Panc1 (cell line): Measurements from ENCODE around the gene NOL4L. TPM values are rescaled to one million over a fixed set of nuclear protein-coding genes. Genes with fewer than 3 reads are reported as not detected.

Experiments
- ATAC-seq: fragments of 200-7000 bp; cut with Tn5 transposase; 2 replicates; pipeline ENCODE4 v1.9.1; 2020; ENCODE audit warnings: mild to moderate bottlenecking, moderate library complexity
- BruUV-seq: library from RNA; stranded (reverse); fragments of 400-500 nt; replicated peaks from 2 replicates; lab custom pipeline; 2021; lab: Mats Ljungman, UMichigan
- CTCF ChIA-PET: fragments of 300-600 bp; sonication (Branson Sonifier 250); formaldehyde crosslinking; loops from one replicate; lab custom pipeline; 2022; ENCODE audit warnings: antibody characterized with exemption; lab: Charles Lee
- POLR2A ChIA-PET: fragments of 300-600 bp; sonication (Branson Sonifier 250); formaldehyde crosslinking; loops from one replicate; lab custom pipeline; 2022; ENCODE audit warnings: antibody characterized with exemption; lab: Charles Lee
- DNase-seq: peaks from one replicate; pipeline ENCODE4 v3.0.0-alpha.2; 2010; ENCODE audit warnings: low read depth, low spot score
- H3K27ac ChIP-seq: 2 replicates; pipeline ENCODE4 v1.5.1; 2011; ENCODE audit warnings: mild to moderate bottlenecking, low read length, inconsistent platforms
- H3K27me3 ChIP-seq: fragments of 200-500 bp; sonication (Bioruptor generic); 2 replicates; pipeline ENCODE4 v1.6.0; 2014; ENCODE audit warnings: low read length, inconsistent platforms; ENCODE audit not compliant: control insufficient read depth, insufficient read depth
- H3K36me3 ChIP-seq: fragments of 200-500 bp; sonication (Bioruptor generic); 2 replicates; pipeline ENCODE4 v1.5.1; 2014; ENCODE audit warnings: inconsistent platforms, mild to moderate bottlenecking, low read length, moderate library complexity; ENCODE audit not compliant: control insufficient read depth, insufficient read depth
- H3K4me1 ChIP-seq: 2 replicates; pipeline ENCODE4 v1.5.1; 2011; ENCODE audit warnings: inconsistent platforms, mild to moderate bottlenecking, low read length, moderate library complexity; ENCODE audit not compliant: control insufficient read depth, insufficient read depth
- H3K4me3 ChIP-seq, 2 experiments: 2 replicates each; pipeline ENCODE4 v1.5.1; 2011 to 2012; ENCODE audit warnings: low read depth in 2 of 2, low read length in 2 of 2, mild to moderate bottlenecking in 2 of 2, inconsistent platforms in 1 of 2, moderate library complexity in 1 of 2
- H3K9me3 ChIP-seq: fragments of 200-500 bp; sonication (Bioruptor generic); 2 replicates; pipeline ENCODE4 v1.5.1; 2014; ENCODE audit warnings: low read depth, mild to moderate bottlenecking, inconsistent platforms, low read length, moderate library complexity; ENCODE audit not compliant: control insufficient read depth, insufficient read depth
- CTCF ChIP-seq: fragments of 450-650 bp; IDR thresholded peaks from 2 replicates; pipeline ENCODE4 v1.5.1; 2017; ENCODE audit warnings: mild to moderate bottlenecking
- POLR2AphosphoS5 ChIP-seq: IDR thresholded peaks from 2 replicates; pipeline ENCODE4 v1.6.1; 2012; ENCODE audit warnings: mild to moderate bottlenecking, low read depth, low read length, moderate library complexity
- REST ChIP-seq, 2 experiments: IDR thresholded peaks; 2 replicates each; pipeline ENCODE4 v1.6.1; 2011 to 2012; ENCODE audit warnings: low read depth in 2 of 2, control low read depth in 1 of 2, low read length in 1 of 2, mild to moderate bottlenecking in 1 of 2, moderate library complexity in 1 of 2; ENCODE audit not compliant: insufficient read depth in 1 of 2
- SIN3A ChIP-seq: IDR thresholded peaks from 2 replicates; pipeline ENCODE4 v1.6.1; 2012; ENCODE audit warnings: low read depth, mild to moderate bottlenecking, low read length, moderate library complexity, borderline replicate concordance; ENCODE audit not compliant: insufficient read depth
- TCF7L2 ChIP-seq: IDR thresholded peaks from 2 replicates; pipeline ENCODE4 v1.6.1; 2011; ENCODE audit warnings: mild to moderate bottlenecking, low read depth, low read length, inconsistent platforms
- in situ Hi-C: cut with HindIII; loops from 2 replicates; pipeline ENCODE4 v1.10.0; 2016; ENCODE audit warnings: low sequenced_read_pairs, low pct_unique_long_range_greater_than_20kb
- intact Hi-C: fragments of 100-400 bp; cut with micrococcal nuclease; formaldehyde crosslinking; loops from one replicate; pipeline ENCODE4 v1.10.0; 2022; ENCODE audit not compliant: unreplicated experiment
- total RNA-seq: library from RNA; stranded (reverse); gene quantifications from one replicate; pipeline ENCODE4 v1.2.1, GENCODE V29; 2021; ENCODE audit not compliant: unreplicated experiment

The NOL4L gene
- total RNA-seq, 1 experiment from 2014 or later, result 21.6 TPM

- no peaks in the 10 kb centered on the region for H3K4me1 ChIP-seq
- no peaks in the 10 kb centered on the region for H3K9me3 ChIP-seq
- no peak for ATAC-seq
- H3K4me3 ChIP-seq, result no peak overlapping the region
- DNase-seq, result no peak
- no TSS peak for BruUV-seq
- ChIA-PET CTCF (no interaction called here), POLR2A (interaction anchor here (0.6 kb wide), 1 partner anchor 181 kb away, joined by 10 read pairs; no protein-coding TSS in a partner anchor)
- H3K27ac ChIP-seq, result no peak overlapping the region
- peaks cover 65% of the 10 kb centered on the region for H3K36me3 ChIP-seq
- no peaks in the 10 kb centered on the region for H3K27me3 ChIP-seq
- TF ChIP-seq CTCF (no peak), SIN3A (no peak)
- intact Hi-C loops (no loop called here), in situ Hi-C loops (no loop called here)
These were observed 147.6 kb downstream of the NOL4L start for GRCh38 chr20:32437391-32438074.

GRCh38 chr20:32436968-32437367 lies 148.2 kb downstream of the NOL4L start:
- no TSS peak for BruUV-seq
- in situ Hi-C loops, result no loop called here
- no peak overlapping the region for H3K4me3 ChIP-seq
- H3K4me1 ChIP-seq, result no peaks in the 10 kb centered on the region
- POLR2A ChIA-PET, result interaction anchor here (0.6 kb wide), 1 partner anchor 181 kb away, joined by 10 read pairs; no protein-coding TSS in a partner anchor
- H3K27ac ChIP-seq, result no peak overlapping the region
- intact Hi-C loops, result no loop called here
- CTCF ChIA-PET, result no interaction called here
- no peak for ATAC-seq
- DNase-seq, result no peak
- H3K9me3 ChIP-seq, result no peaks in the 10 kb centered on the region
- no peaks in the 10 kb centered on the region for H3K27me3 ChIP-seq
- peaks cover 71% of the 10 kb centered on the region for H3K36me3 ChIP-seq
- TF ChIP-seq TCF7L2 (no peak), POLR2AphosphoS5 (no peak), SIN3A (no peak), REST (IDR thresholded peaks at IDR 0.05; ENCODE audit: insufficient read depth in 1 of 2, low read depth in 2 of 2, low read length in 1 of 2) (no peak), CTCF (no peak)
